Upper lobe of right lung (tissue), 1 donor: Measurements from ENCODE around the gene GLCCI1. TPM values are rescaled to one million over a fixed set of nuclear protein-coding genes. Genes with fewer than 3 reads are reported as not detected.

Experiments
- ATAC-seq: fragments of 200-7000 bp; cut with Tn5 transposase; one replicate; pipeline ENCODE4 v1.9.1; 2020; ENCODE audit warnings: mild to moderate bottlenecking, moderate library complexity
- DNase-seq: peaks from one replicate; pipeline ENCODE4 v3.0.0-alpha.2; 2020
- H3K27ac ChIP-seq: fragments of 200-600 bp; one replicate; pipeline ENCODE4 v1.8.0; 2022
- H3K27me3 ChIP-seq: fragments of 200-600 bp; one replicate; pipeline ENCODE4 v1.8.0; 2022; ENCODE audit warnings: mild to moderate bottlenecking
- H3K36me3 ChIP-seq: fragments of 200-600 bp; one replicate; pipeline ENCODE4 v1.8.0; 2022
- H3K4me1 ChIP-seq: fragments of 200-600 bp; one replicate; pipeline ENCODE4 v1.8.0; 2022
- H3K4me3 ChIP-seq: fragments of 200-600 bp; one replicate; pipeline ENCODE4 v1.8.0; 2022; ENCODE audit warnings: mild to moderate bottlenecking
- H3K9me3 ChIP-seq: fragments of 200-600 bp; one replicate; pipeline ENCODE4 v1.8.0; 2022
- intact Hi-C: fragments of 100-400 bp; cut with DNase I; formaldehyde crosslinking; loops from one replicate; pipeline ENCODE4 v1.11.0; 2022
- total RNA-seq: library from RNA; stranded (reverse); fragmentation: NEBNext Ultra II Directional; extraction: Animal tissue kit (Norgen Biotek cat#: 25700); gene quantifications from one replicate; pipeline ENCODE4 v1.2.1, GENCODE V29; 2021
- TF ChIP-seq, protein P1 (sequence below): fragments of 200-600 bp; IDR thresholded peaks from one replicate; pipeline ENCODE4 v1.8.0; 2022; ENCODE audit warnings: antibody characterized with exemption
- donor health status: DM: no; HTN: yes; CAD: no; lungs with severe emphysema.

GLCCI1 gene
- total RNA-seq, 1 donor from 2014 or later, result 45.1 TPM

GRCh38 chr7:7959979-7960670 is 8.5 kb upstream of the GLCCI1 start:
- TF ChIP-seq, protein P1, sequence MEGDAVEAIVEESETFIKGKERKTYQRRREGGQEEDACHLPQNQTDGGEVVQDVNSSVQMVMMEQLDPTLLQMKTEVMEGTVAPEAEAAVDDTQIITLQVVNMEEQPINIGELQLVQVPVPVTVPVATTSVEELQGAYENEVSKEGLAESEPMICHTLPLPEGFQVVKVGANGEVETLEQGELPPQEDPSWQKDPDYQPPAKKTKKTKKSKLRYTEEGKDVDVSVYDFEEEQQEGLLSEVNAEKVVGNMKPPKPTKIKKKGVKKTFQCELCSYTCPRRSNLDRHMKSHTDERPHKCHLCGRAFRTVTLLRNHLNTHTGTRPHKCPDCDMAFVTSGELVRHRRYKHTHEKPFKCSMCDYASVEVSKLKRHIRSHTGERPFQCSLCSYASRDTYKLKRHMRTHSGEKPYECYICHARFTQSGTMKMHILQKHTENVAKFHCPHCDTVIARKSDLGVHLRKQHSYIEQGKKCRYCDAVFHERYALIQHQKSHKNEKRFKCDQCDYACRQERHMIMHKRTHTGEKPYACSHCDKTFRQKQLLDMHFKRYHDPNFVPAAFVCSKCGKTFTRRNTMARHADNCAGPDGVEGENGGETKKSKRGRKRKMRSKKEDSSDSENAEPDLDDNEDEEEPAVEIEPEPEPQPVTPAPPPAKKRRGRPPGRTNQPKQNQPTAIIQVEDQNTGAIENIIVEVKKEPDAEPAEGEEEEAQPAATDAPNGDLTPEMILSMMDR, result no peak
- intact Hi-C loops, result no loop called here
- Histone ChIP-seq H3K4me1 (no peaks in the 10 kb centered on the region), H3K9me3 (no peaks in the 10 kb centered on the region), H3K4me3 (no peak overlapping the region), H3K27ac (no peak overlapping the region), H3K27me3 (no peaks in the 10 kb centered on the region), H3K36me3 (no peaks in the 10 kb centered on the region)
- DNase-seq (no peak), ATAC-seq (no peak)

DNA sequence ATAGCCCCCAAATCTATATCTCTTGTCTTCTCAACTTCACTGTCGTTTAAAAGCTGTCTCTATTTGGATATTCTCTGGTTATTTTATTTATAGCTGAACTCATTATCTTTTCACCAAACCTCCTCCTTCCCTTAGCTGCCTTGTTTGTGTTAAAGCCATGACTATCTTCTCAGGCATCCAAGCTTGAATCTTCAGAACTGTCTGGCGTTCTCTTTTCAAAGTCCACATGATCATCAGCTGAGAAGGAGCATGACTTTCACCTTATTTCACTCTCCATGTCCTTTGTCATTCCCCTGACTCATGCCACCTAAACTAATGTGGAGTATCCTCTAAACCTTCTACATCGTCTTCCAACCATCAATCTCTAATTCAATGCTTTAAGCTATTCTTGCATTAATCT is 5.7 kb upstream of the GLCCI1 start:
- no peaks in the 10 kb centered on the region for H3K9me3 ChIP-seq
- intact Hi-C loops, result no loop called here
- H3K27ac ChIP-seq, result no peak overlapping the region
- TF ChIP-seq, protein P1, result no peak
- no peak for ATAC-seq
- H3K4me1 ChIP-seq, result no peaks in the 10 kb centered on the region
- no peaks in the 10 kb centered on the region for H3K36me3 ChIP-seq
- H3K4me3 ChIP-seq, result no peak overlapping the region
- no peak for DNase-seq
- H3K27me3 ChIP-seq, result no peaks in the 10 kb centered on the region

GRCh38 chr7:7964250-7964649 is 4.3 kb upstream of the GLCCI1 start:
- no peak overlapping the region for H3K27ac ChIP-seq
- intact Hi-C loops, result no loop called here
- no peaks in the 10 kb centered on the region for H3K36me3 ChIP-seq
- TF ChIP-seq, protein P1, result no peak
- no peak for ATAC-seq
- no peak for DNase-seq
- H3K9me3 ChIP-seq, result no peaks in the 10 kb centered on the region
- H3K27me3 ChIP-seq, result no peaks in the 10 kb centered on the region
- no peak overlapping the region for H3K4me3 ChIP-seq
- no peaks in the 10 kb centered on the region for H3K4me1 ChIP-seq

- ATAC-seq (no peak), DNase-seq (no peak)
- Histone ChIP-seq H3K4me3 (no peak overlapping the region), H3K9me3 (no peaks in the 10 kb centered on the region), H3K36me3 (no peaks in the 10 kb centered on the region), H3K4me1 (no peaks in the 10 kb centered on the region), H3K27me3 (no peaks in the 10 kb centered on the region), H3K27ac (no peak overlapping the region)
- TF ChIP-seq, protein P1, result no peak
- intact Hi-C loops, result no loop called here
These were observed 3.9 kb upstream of the GLCCI1 start for GRCh38 chr7:7964691-7965090.

DNA sequence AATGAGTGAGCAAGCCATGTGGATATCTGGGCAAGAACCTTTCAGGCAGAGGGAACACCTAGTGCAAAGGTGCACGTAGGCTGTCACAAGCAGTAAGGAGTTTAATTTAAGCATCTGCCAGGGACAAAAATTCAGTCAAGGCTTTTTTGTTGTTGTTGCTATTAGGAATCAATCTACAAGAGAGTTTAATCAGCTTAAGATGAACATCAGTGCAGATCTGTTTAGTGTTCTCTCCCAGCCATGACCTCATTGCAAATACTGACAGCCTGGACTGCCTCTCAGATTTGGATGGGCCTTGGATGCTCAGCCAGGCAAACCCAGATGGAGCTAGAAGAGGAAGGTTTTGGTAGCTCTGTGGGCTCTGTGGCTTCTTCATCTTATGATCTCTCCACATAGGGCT is 3.3 kb upstream of the GLCCI1 start:
- Histone ChIP-seq H3K9me3 (no peaks in the 10 kb centered on the region), H3K27me3 (no peaks in the 10 kb centered on the region), H3K27ac (no peak overlapping the region), H3K4me3 (no peak overlapping the region), H3K36me3 (no peaks in the 10 kb centered on the region), H3K4me1 (no peaks in the 10 kb centered on the region)
- DNase-seq, result no peak
- TF ChIP-seq, protein P1, result no peak
- intact Hi-C loops, result no loop called here
- ATAC-seq, result no peak
